GM11168 (cell line): Measurements from ENCODE around the gene GPS1.

Experiments used
- in situ Hi-C: fragments of 300-500 bp; cut with MboI; formaldehyde crosslinking; loops from one replicate; pipeline ENCODE4 v1.12.0; 2022; ENCODE audit warnings: low sequenced_read_pairs; ENCODE audit not compliant: unreplicated experiment

The GPS1 gene

GRCh38 chr17:82039695-82040299 is 11.9 kb upstream of the GPS1 start:
- in situ Hi-C loops: no loop called here

DNA sequence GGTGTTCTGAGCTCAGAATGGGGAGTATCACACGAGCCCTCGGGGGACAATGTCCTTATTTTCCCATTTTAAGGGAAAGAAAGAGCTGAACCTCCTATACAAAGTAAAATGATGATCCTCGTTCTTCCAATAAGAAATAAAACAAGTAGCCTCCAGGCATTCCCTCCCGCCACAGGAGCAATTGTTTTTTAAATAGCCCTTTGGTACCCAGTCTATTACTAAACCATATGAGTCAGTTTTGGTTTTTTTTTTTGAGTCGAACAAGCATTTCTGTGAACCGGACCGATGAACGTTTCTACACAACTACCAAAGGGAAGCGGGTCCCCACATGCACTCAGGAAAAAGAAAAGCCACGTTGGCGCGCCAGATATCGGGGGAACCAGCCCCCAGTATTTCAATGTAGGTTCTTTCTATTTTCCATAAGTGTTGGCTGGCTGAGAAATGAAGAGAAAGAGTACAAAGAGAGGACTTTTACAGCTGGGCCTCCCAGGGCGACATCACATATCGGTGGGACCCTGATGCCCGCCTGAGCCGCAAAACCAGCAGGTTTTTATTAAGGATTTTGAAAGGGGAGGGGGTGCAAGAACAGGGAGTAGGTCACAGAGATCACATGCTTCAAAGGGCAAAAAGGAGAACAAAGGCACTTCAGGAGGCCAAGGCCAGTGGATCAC is 10.4 kb upstream of the GPS1 start:
- in situ Hi-C loops: no loop called here

GRCh38 chr17:82042649-82043048 is 9.0 kb upstream of the GPS1 start:
- in situ Hi-C loops: no loop called here

- in situ Hi-C loops: no loop called here
These were observed 8.2 kb upstream of the GPS1 start for GRCh38 chr17:82043507-82043906.

DNA sequence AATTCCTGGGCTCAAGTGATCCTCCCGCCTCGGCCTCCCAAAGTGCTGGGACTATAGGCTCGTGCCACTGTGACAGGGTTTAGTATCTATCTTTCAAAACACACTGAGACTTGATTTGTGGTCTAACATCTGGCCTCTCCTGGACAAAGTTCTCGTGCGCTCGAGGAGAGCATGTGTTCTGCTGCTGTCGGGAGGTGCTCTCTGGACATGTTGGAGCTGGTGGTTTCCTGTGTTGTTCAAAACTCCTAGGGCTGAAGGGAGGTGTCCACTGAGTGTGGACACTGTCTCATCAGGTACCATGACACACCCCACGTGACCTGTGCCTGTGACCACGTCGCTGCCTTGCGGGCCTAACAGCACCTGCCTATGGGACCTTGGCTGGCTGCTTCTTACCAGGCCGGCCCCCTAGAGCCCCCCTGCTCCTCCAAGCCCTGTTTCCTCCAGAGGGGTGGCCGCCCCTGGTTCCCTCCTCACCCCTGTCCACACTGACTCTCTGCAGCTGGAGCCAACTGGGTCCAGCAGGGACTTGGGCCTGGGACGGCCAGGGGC is 5.7 kb upstream of the GPS1 start:
- in situ Hi-C loops: no loop called here

DNA sequence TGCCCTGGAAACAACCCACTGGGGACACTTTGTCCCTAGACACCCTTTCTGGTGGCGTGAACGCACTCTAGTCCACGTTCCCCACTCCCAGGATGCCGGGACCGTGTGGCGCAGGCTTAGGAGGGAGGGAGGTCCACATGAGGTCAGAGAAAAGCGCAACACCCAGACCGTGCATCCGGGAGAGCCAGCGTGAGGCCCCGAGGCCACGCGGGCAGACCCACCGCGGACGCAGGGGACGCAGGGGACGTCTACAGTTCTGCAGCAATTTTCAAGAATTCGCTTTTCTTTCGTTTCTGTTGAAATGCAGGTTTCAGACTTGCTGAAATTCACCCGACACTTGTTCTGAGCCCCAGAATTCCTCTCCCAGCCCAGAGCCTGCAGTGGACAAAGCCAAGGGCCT is 4.8 kb upstream of the GPS1 start:
- in situ Hi-C loops: no loop called here

- in situ Hi-C loops: no loop called here
These were observed 4.3 kb upstream of the GPS1 start for GRCh38 chr17:82047379-82047778.

DNA sequence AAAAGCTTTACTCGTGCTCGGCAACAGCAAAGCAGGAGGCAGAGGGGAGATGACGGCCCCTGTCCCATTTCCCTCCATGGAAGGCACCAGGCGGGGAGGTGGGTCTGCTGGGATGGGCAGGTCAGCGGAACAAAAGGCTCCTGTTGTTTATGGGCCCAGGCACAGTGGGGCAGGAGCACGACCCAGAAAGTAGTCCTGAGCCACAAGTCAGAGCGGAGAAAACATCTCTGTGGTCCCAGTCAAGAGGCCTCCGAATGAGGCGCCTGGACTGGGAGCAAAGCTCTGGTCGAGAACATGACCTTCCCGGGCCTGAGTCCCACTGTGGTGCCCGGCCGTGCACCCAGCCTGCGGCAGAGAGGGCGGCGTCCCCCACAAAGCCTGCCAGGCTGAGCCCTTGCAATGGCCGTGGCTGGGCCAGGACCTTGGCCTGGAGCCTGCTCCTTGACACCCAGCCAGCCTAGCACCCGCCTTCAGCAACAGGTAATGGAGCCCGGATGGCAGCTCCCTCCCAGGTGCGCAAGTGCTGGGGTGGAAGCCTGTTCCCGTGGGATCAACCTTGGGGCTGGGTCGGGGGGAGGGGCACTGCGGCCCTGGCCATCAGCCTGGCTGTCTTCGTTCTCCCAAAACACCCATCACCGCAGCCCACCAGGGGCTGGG is 3.7 kb upstream of the GPS1 start:
- in situ Hi-C loops: no loop called here

DNA sequence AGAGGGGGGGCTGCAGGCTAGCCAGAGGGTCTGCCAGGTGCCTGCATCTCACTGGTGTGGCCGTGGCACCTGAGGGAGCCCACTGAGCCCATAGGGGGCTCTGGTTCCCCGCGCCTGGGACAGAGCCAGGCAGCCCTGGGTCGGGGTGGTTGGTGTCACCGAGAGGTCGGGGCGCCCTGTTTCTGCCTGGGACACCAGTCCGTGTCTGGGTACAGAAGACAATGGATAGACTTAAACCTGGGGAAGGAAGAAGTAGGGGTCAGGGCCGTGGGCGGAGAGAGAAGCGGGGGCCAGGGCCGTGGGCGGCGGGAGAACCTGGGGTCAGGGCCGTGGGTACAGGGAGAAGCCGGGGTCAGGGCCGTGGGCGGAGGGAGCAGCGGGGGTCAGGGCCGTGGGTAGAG is 3.1 kb upstream of the GPS1 start:
- in situ Hi-C loops: no loop called here

DNA sequence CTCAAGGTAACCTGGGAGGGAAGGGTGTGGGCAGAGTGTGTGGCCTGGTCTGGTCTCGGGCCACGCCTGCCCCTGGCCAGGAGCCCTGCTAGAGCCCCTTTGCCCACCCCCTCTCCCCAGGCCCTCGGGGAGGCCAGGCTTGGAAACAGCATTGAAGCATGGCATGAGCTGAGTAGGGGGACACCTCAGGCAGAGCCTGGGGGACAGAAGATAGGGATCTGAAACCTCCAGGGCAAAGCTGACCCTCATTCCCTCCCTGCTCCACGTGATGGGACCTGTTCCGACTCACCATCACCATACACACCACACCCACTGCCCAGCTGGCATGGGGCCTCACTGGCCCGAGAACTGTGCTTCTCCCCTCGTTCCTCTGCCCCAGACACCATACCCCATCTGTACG is 2.6 kb upstream of the GPS1 start:
- in situ Hi-C loops: no loop called here

- in situ Hi-C loops: no loop called here
These were observed 2.2 kb upstream of the GPS1 start for GRCh38 chr17:82049521-82049971.

GRCh38 chr17:82050152-82050760 is 1.4 kb upstream of the GPS1 start:
- in situ Hi-C loops: no loop called here

GRCh38 chr17:82050761-82051641 is 697 bp upstream of the GPS1 start:
- in situ Hi-C loops: no loop called here

DNA sequence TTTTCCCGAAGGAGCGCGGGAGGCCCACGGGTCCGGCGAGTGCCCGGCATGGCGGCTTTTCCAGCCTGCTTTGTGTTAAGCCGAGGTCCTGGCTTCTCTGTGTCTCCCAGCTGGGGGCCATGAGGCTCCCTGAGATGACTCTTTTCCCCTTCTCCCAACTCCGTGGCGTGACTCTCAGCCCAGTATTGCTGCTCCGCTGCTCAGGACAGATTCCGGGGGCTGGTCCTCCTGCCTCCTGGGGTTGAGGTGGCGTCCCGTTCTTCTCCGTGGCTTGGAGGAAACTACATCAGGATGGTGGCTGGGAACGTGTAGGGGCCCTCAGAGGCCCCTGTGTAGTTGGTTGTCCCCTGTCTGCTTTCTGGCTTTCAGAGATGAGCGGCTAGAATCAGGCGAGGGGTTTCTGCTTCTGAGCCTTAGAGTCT is 951 bp downstream of the GPS1 start:
- in situ Hi-C loops: no loop called here

DNA sequence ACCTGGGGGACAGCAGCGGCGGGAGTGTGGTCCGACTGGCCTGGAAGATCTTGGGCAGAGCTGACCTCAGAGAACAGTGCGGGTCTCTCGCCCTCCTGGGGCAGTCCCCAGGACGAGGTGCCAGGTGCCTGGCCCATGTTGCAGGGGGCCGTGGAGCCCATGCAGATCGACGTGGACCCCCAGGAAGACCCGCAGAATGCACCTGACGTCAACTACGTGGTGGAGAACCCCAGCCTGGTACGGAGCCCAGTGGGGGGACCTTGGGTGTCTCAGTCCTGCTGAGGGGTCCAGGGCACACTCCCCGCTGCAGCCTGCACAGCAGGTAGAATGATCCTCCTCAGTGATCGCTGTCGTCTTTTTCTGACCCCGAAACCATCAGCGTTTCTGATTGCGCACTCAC is 1.4 kb downstream of the GPS1 start:
- in situ Hi-C loops: no loop called here

GRCh38 chr17:82053556-82054263 is 2.0 kb downstream of the GPS1 start:
- in situ Hi-C loops: no loop called here

GRCh38 chr17:82054351-82055022 is 2.8 kb downstream of the GPS1 start:
- in situ Hi-C loops: no loop called here

- in situ Hi-C loops: no loop called here
These were observed 3.6 kb downstream of the GPS1 start for GRCh38 chr17:82055023-82055964.
